Sigmoid colon (tissue), 7 donors: ENCODE measurements around the gene GALM. TPM values are rescaled to one million over a fixed set of nuclear protein-coding genes. Genes with fewer than 3 reads are reported as not detected.

ENCODE experiments used
- DNase-seq: peaks from one replicate; pipeline ENCODE4 v3.0.0-alpha.2; 2019
- H3K27ac ChIP-seq, 4 donors: fragments of 200-600 bp; sonication (generic); one replicate each; pipeline ENCODE4 v1.5.1; 2016 to 2019; ENCODE audit warnings: mild to moderate bottlenecking in 1 of 4
- H3K27me3 ChIP-seq, 3 donors: fragments of 200-600 bp; sonication (generic); one replicate each; pipeline ENCODE4 v1.5.1; 2019; ENCODE audit warnings: mild to moderate bottlenecking in 1 of 3
- H3K36me3 ChIP-seq, 4 donors: fragments of 200-600 bp; sonication (generic); one replicate each; pipeline ENCODE4 v1.5.1; 2016 to 2019
- H3K4me1 ChIP-seq, 4 donors: fragments of 200-600 bp; sonication (generic); one replicate each; pipeline ENCODE4 v1.5.1; 2017 to 2019
- H3K4me3 ChIP-seq, 4 donors: fragments of 200-600 bp; sonication (generic); one replicate each; pipeline ENCODE4 v1.5.1; 2017 to 2019; ENCODE audit warnings: mild to moderate bottlenecking in 2 of 4, moderate library complexity in 1 of 4
- H3K9me3 ChIP-seq, 4 donors: fragments of 200-600 bp in 3 of 4; sonication (generic) in 3 of 4; one replicate each; pipeline versions ENCODE4 v1.5.1 to v1.6.1; 2013 to 2019
- CTCF ChIP-seq, 4 experiments: fragments of 450-650 bp in 3 of 4; fragments of 200-600 bp in 1 of 4; IDR thresholded peaks; one replicate each; pipeline ENCODE4 v1.5.1; 2016 to 2019; ENCODE audit warnings: antibody characterized with exemption in 4 of 4, mild to moderate bottlenecking in 3 of 4, moderate library complexity in 2 of 4
- EP300 ChIP-seq, 4 donors: sonication (generic); formaldehyde crosslinking; IDR thresholded peaks; one replicate each; pipeline ENCODE4 v1.6.1; 2017; ENCODE audit warnings: antibody characterized with exemption in 4 of 4
- POLR2A ChIP-seq, 2 donors: fragments of 450-650 bp; IDR thresholded peaks; one replicate each; pipeline ENCODE4 v1.6.1; 2016; ENCODE audit warnings: antibody characterized with exemption in 2 of 2, mild to moderate bottlenecking in 2 of 2, moderate library complexity in 2 of 2
- POLR2AphosphoS5 ChIP-seq, 4 donors: sonication (generic); formaldehyde crosslinking; IDR thresholded peaks; one replicate each; pipeline ENCODE4 v1.6.1; 2017; ENCODE audit warnings: antibody characterized with exemption in 4 of 4
- WGBS, 2 donors: extraction: QIAGEN DNeasy Blood & Tissue Kit; methylation state at CpG; one replicate each; pipeline ENCODE4 v1.1.7; 2013; 5-methylcytosine and 5-hydroxymethylcytosine counted together
- intact Hi-C: fragments of 100-400 bp; cut with DNase I; formaldehyde crosslinking; loops from one replicate; pipeline ENCODE4 v1.15.1; 2023
- polyA plus RNA-seq, 3 donors: library from polyadenylated mRNA; stranded (reverse); fragments of 200-250 nt; gene quantifications; one replicate each; pipeline ENCODE4 v1.2.3, GENCODE V29; 2013
- total RNA-seq, 4 donors: library from RNA; depleted of rRNA; stranded (reverse); fragments of >200 nt; gene quantifications; one replicate each; pipeline ENCODE4 v1.1.0, GENCODE V29; 2016
- donor health status: healthy with polysubstance abuse.
- donor health status: Bipolar disorder and iron deficiency.
- donor health status: healthy.

Gene GALM
- total and polyA plus RNA-seq, 7 donors, result 9.5 to 45.1 (median 35.2) TPM

- TF ChIP-seq EP300 (IDR thresholded peaks at IDR 0.05) (no peak), POLR2AphosphoS5 (IDR thresholded peaks at IDR 0.05) (no peak), CTCF (IDR thresholded peaks at IDR 0.05) (no peak), POLR2A (IDR thresholded peaks at IDR 0.05) (no peak)
- Histone ChIP-seq H3K27me3 (no peaks in the 10 kb centered on the region), H3K9me3 (no peaks in the 10 kb centered on the region), H3K36me3 (peaks cover 39 to 68% (median 49%) of the 10 kb centered on the region in 4 donors), H3K4me1 (peaks cover 0 to 74% (median 64%) of the 10 kb centered on the region in 4 donors), H3K27ac (peak overlapping the region in 3 of 4 donors; percentile 17 to 46 (median 36)), H3K4me3 (no peak overlapping the region)
- DNase-seq, result no peak
- 33 to 68% methylated on average over 5 of the region's 5 CpGs for WGBS, 2 donors
- intact Hi-C loops, result loop anchor here (5.0 kb wide), 1 partner anchor 431 kb away; no protein-coding TSS in a partner anchor
Observed at GRCh38 chr2:38747819-38748218, 81.9 kb downstream of the GALM start.

GRCh38 chr2:38748391-38748790 lies 82.5 kb downstream of the GALM start:
- no peak for DNase-seq
- WGBS, 2 donors, result 81 to 91% methylated on average over 9 of the region's 9 CpGs
- no peaks in the 10 kb centered on the region for H3K27me3 ChIP-seq
- intact Hi-C loops, result loop anchor here (5.0 kb wide), 1 partner anchor 431 kb away; no protein-coding TSS in a partner anchor
- H3K9me3 ChIP-seq, result no peaks in the 10 kb centered on the region
- peaks cover 39 to 63% (median 47%) of the 10 kb centered on the region in 4 donors for H3K36me3 ChIP-seq
- peak overlapping the region in 2 of 4 donors; percentile 36 to 96 for H3K27ac ChIP-seq
- no peak for TF ChIP-seq EP300 (IDR thresholded peaks at IDR 0.05)
- TF ChIP-seq POLR2A (IDR thresholded peaks at IDR 0.05), result no peak
- TF ChIP-seq CTCF (IDR thresholded peaks at IDR 0.05), result no peak
- TF ChIP-seq POLR2AphosphoS5 (IDR thresholded peaks at IDR 0.05), result no peak
- H3K4me1 ChIP-seq, result peaks cover 0 to 69% (median 61%) of the 10 kb centered on the region in 4 donors
- no peak overlapping the region for H3K4me3 ChIP-seq

- WGBS, 2 donors, result 50 to 56% methylated on average over 26 of the region's 26 CpGs
- H3K27ac ChIP-seq, result peak overlapping the region; percentile 92 to 99 (median 97)
- TF ChIP-seq POLR2A (IDR thresholded peaks at IDR 0.05) (no peak), CTCF (IDR thresholded peaks at IDR 0.05) (no peak), EP300 (IDR thresholded peaks at IDR 0.05) (no peak), POLR2AphosphoS5 (IDR thresholded peaks at IDR 0.05) (no peak)
- peaks cover 0 to 62% (median 54%) of the 10 kb centered on the region in 4 donors for H3K4me1 ChIP-seq
- peak overlapping the region; percentile 69 to 97 (median 84) for H3K4me3 ChIP-seq
- no peak for DNase-seq
- H3K9me3 ChIP-seq, result no peaks in the 10 kb centered on the region
- H3K27me3 ChIP-seq, result no peaks in the 10 kb centered on the region
- intact Hi-C loops, result loop anchor here (5.0 kb wide), 1 partner anchor 432 kb away; no protein-coding TSS in a partner anchor
- H3K36me3 ChIP-seq, result peaks cover 37 to 56% (median 47%) of the 10 kb centered on the region in 4 donors
Observed at GRCh38 chr2:38748943-38749804, 83.3 kb downstream of the GALM start.

GRCh38 chr2:38750011-38750890 lies 84.3 kb downstream of the GALM start:
- Histone ChIP-seq H3K4me1 (peaks cover 0 to 51% (median 47%) of the 10 kb centered on the region in 4 donors), H3K36me3 (peaks cover 31 to 45% (median 37%) of the 10 kb centered on the region in 4 donors), H3K9me3 (no peaks in the 10 kb centered on the region), H3K27me3 (no peaks in the 10 kb centered on the region), H3K27ac (peak overlapping the region; percentile 92 to 99 (median 97)), H3K4me3 (peak overlapping the region; percentile 69 to 97 (median 84))
- WGBS, 2 donors, result 0 to 1% methylated on average over 59 of the region's 59 CpGs
- intact Hi-C loops, result loop anchor here (2.0 kb wide), 2 partner anchors 29 to 147 kb away; partner anchors contain the start of genes GEMIN6 and HNRNPLL
- peak; percentile 36 to 88 (median 76) for TF ChIP-seq POLR2AphosphoS5 (IDR thresholded peaks at IDR 0.05)
- TF ChIP-seq POLR2A (IDR thresholded peaks at IDR 0.05), result peak; percentile 36 to 52
- TF ChIP-seq CTCF (IDR thresholded peaks at IDR 0.05), result no peak
- TF ChIP-seq EP300 (IDR thresholded peaks at IDR 0.05), result no peak
- peak; percentile 81 for DNase-seq
